GM12878 (cell line): ENCODE results near the gene FN1. TPM values are rescaled to one million over a fixed set of nuclear protein-coding genes. Genes with fewer than 3 reads are reported as not detected.

ENCODE experiments used
- ATAC-seq: fragments of 200-7000 bp; cut with Tn5 transposase; 3 replicates; pipeline ENCODE4 v1.9.1; 2020; ENCODE audit warnings: mild to moderate bottlenecking, moderate library complexity
- BruUV-seq: library from RNA; stranded (reverse); fragments of 400-500 nt; replicated peaks from 2 replicates; lab custom pipeline; 2021; lab: Mats Ljungman, UMichigan
- CTCF ChIA-PET: fragments of 300-600 bp; sonication (Branson Sonifier 250); formaldehyde crosslinking; extraction: SDS; loops from one replicate; lab custom pipeline; 2021; ENCODE audit warnings: inconsistent platforms; lab: Yijun Ruan, JAX
- POLR2A ChIA-PET: fragments of 350-600 bp; formaldehyde crosslinking; extraction: SDS; loops from one replicate; lab custom pipeline; 2021; ENCODE audit warnings: inconsistent platforms; lab: Charles Lee
- RAD21 ChIA-PET: fragments of 300-600 bp; sonication (Branson Sonifier 250); formaldehyde crosslinking; loops from one replicate; lab custom pipeline; 2023; ENCODE audit warnings: antibody characterized with exemption; ENCODE audit not compliant: unreplicated experiment; lab: Charles Lee
- SMC1A ChIA-PET: fragments of 300-600 bp; sonication (Branson Sonifier 250); formaldehyde crosslinking; loops from one replicate; lab custom pipeline; 2023; ENCODE audit not compliant: unreplicated experiment, uncharacterized antibody; lab: Charles Lee
- DNase-seq: peaks from one replicate; pipeline ENCODE4 v3.0.0-alpha.2; 2011; ENCODE audit warnings: low read depth, low spot score
- FAIRE-seq: peaks from 3 replicates; lab custom pipeline; 2011; peaks lifted over from hg19 to GRCh38; lab: Jason Lieb, UNC
- H2AFZ ChIP-seq: 2 replicates; pipeline ENCODE4 v1.6.0; 2011; ENCODE audit warnings: low read depth, low read length, control low read depth; ENCODE audit not compliant: control insufficient read depth
- H3K27ac ChIP-seq: 2 replicates; pipeline ENCODE4 v1.5.1; 2011; ENCODE audit warnings: control low read depth; ENCODE audit not compliant: control insufficient read depth, insufficient read depth
- H3K27me3 ChIP-seq, 2 experiments: replicated peaks in 1 of 2; 2 replicates each; pipeline versions ENCODE4 v1.6.0 to v1.6.1; 2011; ENCODE audit warnings: low read length in 1 of 2; ENCODE audit not compliant: control insufficient read depth in 2 of 2, insufficient read depth in 2 of 2
- H3K36me3 ChIP-seq, 2 experiments: 2 replicates each; pipeline ENCODE4 v1.5.1; 2011; ENCODE audit warnings: low read length in 1 of 2; ENCODE audit not compliant: control insufficient read depth in 2 of 2, insufficient read depth in 2 of 2
- H3K4me1 ChIP-seq: 2 replicates; pipeline ENCODE4 v1.6.1; 2011; ENCODE audit warnings: mild to moderate bottlenecking, low read length, moderate library complexity, mixed read lengths; ENCODE audit not compliant: control insufficient read depth, insufficient read depth
- H3K4me2 ChIP-seq: 2 replicates; pipeline ENCODE4 v1.6.0; 2011; ENCODE audit warnings: control low read depth; ENCODE audit not compliant: control insufficient read depth, insufficient read depth
- H3K4me3 ChIP-seq: fragments of 200-600 bp; sonication (generic); 2 replicates; pipeline ENCODE4 v1.5.1; 2016
- H3K79me2 ChIP-seq: 2 replicates; pipeline ENCODE4 v1.6.0; 2011; ENCODE audit warnings: low read length; ENCODE audit not compliant: control insufficient read depth, insufficient read depth
- H3K9ac ChIP-seq: 2 replicates; pipeline ENCODE4 v1.8.0; 2011; ENCODE audit warnings: low read length, control low read depth, mixed read lengths; ENCODE audit not compliant: control insufficient read depth, insufficient read depth
- H3K9me3 ChIP-seq: replicated peaks from 3 replicates; pipeline ENCODE4 v1.5.1; 2011; ENCODE audit warnings: mild to moderate bottlenecking, low read length; ENCODE audit not compliant: control insufficient read depth, insufficient read depth
- H4K20me1 ChIP-seq: 2 replicates; pipeline ENCODE4 v1.6.0; 2011; ENCODE audit not compliant: control insufficient read depth, insufficient read depth
- BRCA1 ChIP-seq: IDR thresholded peaks from 2 replicates; pipeline ENCODE4 v1.6.1; 2011; ENCODE audit warnings: low read depth, low read length, improper control_type of control experiment
- CHD1 ChIP-seq: IDR thresholded peaks from 2 replicates; pipeline ENCODE4 v1.6.1; 2012; ENCODE audit warnings: low read depth, low read length, improper control_type of control experiment
- CTCF ChIP-seq, 3 experiments: IDR thresholded peaks in 2 of 3; conservative IDR thresholded peaks in 1 of 3; 2 replicates each; pipeline ENCODE4 v1.5.1; 2011; ENCODE audit warnings: low read depth in 3 of 3, low read length in 3 of 3, mild to moderate bottlenecking in 3 of 3, control low read depth in 2 of 3, moderate library complexity in 2 of 3, inconsistent platforms in 1 of 3, mixed read lengths in 1 of 3; ENCODE audit not compliant: control insufficient read depth in 2 of 3, insufficient read depth in 1 of 3; ENCODE audit errors: extremely low read depth in 1 of 3
- ELK1 ChIP-seq: IDR thresholded peaks from 2 replicates; pipeline ENCODE4 v1.6.1; 2012; ENCODE audit warnings: low read depth, low read length, improper control_type of control experiment
- FOS ChIP-seq: IDR thresholded peaks from 3 replicates; pipeline ENCODE4 v1.6.1; 2011; ENCODE audit warnings: borderline replicate concordance; ENCODE audit not compliant: insufficient read length; ENCODE audit errors: extremely low read depth
- GABPA ChIP-seq: IDR thresholded peaks from 2 replicates; pipeline ENCODE4 v1.6.1; 2014; ENCODE audit warnings: antibody characterized with exemption, low read depth, mild to moderate bottlenecking, inconsistent platforms
- JUND ChIP-seq: IDR thresholded peaks from 2 replicates; pipeline ENCODE4 v1.6.1; 2012; ENCODE audit warnings: low read depth, mild to moderate bottlenecking, low read length, improper control_type of control experiment, moderate library complexity
- KDM1A ChIP-seq: fragments of 200-600 bp; sonication (generic); IDR thresholded peaks from 2 replicates; pipeline ENCODE4 v1.6.1; 2016; ENCODE audit warnings: borderline replicate concordance
- LARP7 ChIP-seq: fragments of 450-650 bp; IDR thresholded peaks from 2 replicates; pipeline ENCODE4 v1.6.1; 2017; ENCODE audit warnings: mild to moderate bottlenecking
- NFIC ChIP-seq: IDR thresholded peaks from 2 replicates; pipeline ENCODE4 v1.6.1; 2012; ENCODE audit warnings: low read depth, mild to moderate bottlenecking, inconsistent platforms, low read length, moderate library complexity
- NR2C2 ChIP-seq: IDR thresholded peaks from 2 replicates; pipeline ENCODE4 v1.6.1; 2011; ENCODE audit warnings: borderline replicate concordance, low read depth; ENCODE audit not compliant: control insufficient read depth, insufficient read length
- PAX8 ChIP-seq: fragments of 450-650 bp; IDR thresholded peaks from 2 replicates; pipeline ENCODE4 v1.6.1; 2017; ENCODE audit warnings: mild to moderate bottlenecking, moderate library complexity
- POLR2A ChIP-seq: IDR thresholded peaks from 2 replicates; pipeline ENCODE4 v1.6.1; 2011; ENCODE audit warnings: low read depth, mild to moderate bottlenecking, low read length
- POU2F2 ChIP-seq: IDR thresholded peaks from 3 replicates; pipeline ENCODE4 v1.6.1; 2011; ENCODE audit warnings: low read depth, mild to moderate bottlenecking, low read length, borderline replicate concordance
- PRDM15 ChIP-seq: fragments of 450-650 bp; formaldehyde crosslinking; IDR thresholded peaks from 2 replicates; pipeline ENCODE4 v1.4.0; 2020; ENCODE audit warnings: mild to moderate bottlenecking, moderate library complexity
- RAD51 ChIP-seq: fragments of 450-650 bp; IDR thresholded peaks from 2 replicates; pipeline ENCODE4 v1.6.1; 2016; ENCODE audit warnings: moderate library complexity, mild to moderate bottlenecking, inconsistent platforms
- RFX5 ChIP-seq: IDR thresholded peaks from 2 replicates; pipeline ENCODE4 v1.6.1; 2011; ENCODE audit warnings: low read depth, low read length, improper control_type of control experiment
- ZNF24 ChIP-seq: fragments of 450-650 bp; IDR thresholded peaks from 2 replicates; pipeline ENCODE4 v1.6.1; 2017; ENCODE audit warnings: antibody characterized with exemption, mild to moderate bottlenecking
- ZNF384 ChIP-seq: IDR thresholded peaks from 2 replicates; pipeline ENCODE4 v1.6.1; 2012; ENCODE audit warnings: low read depth, mild to moderate bottlenecking, low read length, improper control_type of control experiment, borderline replicate concordance
- WGBS: methylation state at CpG from one replicate; pipeline ENCODE4 v1.1.6; 2016; ENCODE audit warnings: low lambda C conversion rate; ENCODE audit not compliant: insufficient replicate concordance, insufficient coverage; ENCODE audit errors: missing lambda C conversion rate; 5-methylcytosine and 5-hydroxymethylcytosine counted together
- in situ Hi-C: fragments of 300-500 bp; cut with MboI; formaldehyde crosslinking; loops from 9 replicates; pipeline ENCODE4 v1.14.3; 2018; ENCODE audit warnings: mixed read lengths
- intact Hi-C: fragments of 100-400 bp; cut with micrococcal nuclease; formaldehyde crosslinking; loops from one replicate; pipeline ENCODE4 v1.14.2; 2022; ENCODE audit not compliant: unreplicated experiment
- polyA plus RNA-seq, 11 experiments: library from polyadenylated mRNA; depleted of rRNA in 4 of 11; unstranded in 6 of 11; stranded (reverse) in 5 of 11; fragments of >200 nt; fragmentation: Nextera tagmentation in 4 of 11; fragmentation: Illumina TruSeq in 1 of 11; extraction: Ambion mirVana in 4 of 11; extraction: Trizol in 1 of 11; gene quantifications; 1 replicate in 1 of 11; 2 replicates in 10 of 11; pipeline versions ENCODE4 v1.2.1 to v1.2.3, GENCODE V29; 2011 to 2016; ENCODE audit warnings: inconsistent platforms in 2 of 11, missing spikeins in 2 of 11, low read depth in 1 of 11
- total RNA-seq, 4 experiments: library from RNA; depleted of rRNA in 3 of 4; stranded (reverse); fragments of >200 nt in 3 of 4; fragmentation: Illumina TruSeq in 1 of 4; extraction: Trizol in 1 of 4; gene quantifications; 2 replicates each; pipeline versions ENCODE4 v1.2.1 to v1.2.3, GENCODE V29; 2013 to 2021

Gene FN1
- total and polyA plus RNA-seq, 10 of the 15 experiments (the other 5 are each of a cell fraction or from before 2014, with no cell fraction given) = 0.60 to 9.4 (median 1.5) TPM

GRCh38 chr2:215356948-215357461 lies 78.9 kb downstream of the FN1 start:
- H4K20me1 ChIP-seq = no peaks in the 10 kb centered on the region
- ATAC-seq = no peak
- no peak for TF ChIP-seq LARP7
- no peak for TF ChIP-seq ELK1
- TF ChIP-seq GABPA = no peak
- TF ChIP-seq KDM1A = no peak
- TF ChIP-seq NFIC = no peak
- no peak for TF ChIP-seq CTCF (IDR thresholded peaks at IDR 0.05 in 2 of 3, conservative IDR thresholded peaks at IDR 0.05 in 1 of 3; ENCODE audit: control insufficient read depth in 2 of 3, extremely low read depth in 1 of 3, insufficient read depth in 1 of 3, low read depth in 3 of 3, low read length in 3 of 3)
- no peak for TF ChIP-seq POU2F2
- TF ChIP-seq RFX5 = no peak
- TF ChIP-seq NR2C2 = no peak
- TF ChIP-seq JUND = no peak
- TF ChIP-seq CHD1 = no peak
- TF ChIP-seq ZNF24 = no peak
- TF ChIP-seq FOS = no peak
- no peak for TF ChIP-seq BRCA1
- no peak for TF ChIP-seq ZNF384
- no peak for TF ChIP-seq PRDM15 (CRISPR knock-in tag)
- TF ChIP-seq POLR2A = no peak
- no peak for TF ChIP-seq RAD51
- TF ChIP-seq PAX8 = no peak
- ChIA-PET SMC1A (no interaction called here), RAD21 (no interaction called here), CTCF (no interaction called here), POLR2A (no interaction called here)
- H3K27ac ChIP-seq = no peak overlapping the region
- H3K4me1 ChIP-seq = no peaks in the 10 kb centered on the region
- H3K4me2 ChIP-seq = no peak overlapping the region
- no peaks in the 10 kb centered on the region for H3K27me3 ChIP-seq
- intact Hi-C loops (loop anchor here (1.0 kb wide), 1 partner anchor 26 kb away; no protein-coding TSS in a partner anchor), in situ Hi-C loops (no loop called here)
- no TSS peak for BruUV-seq
- no peak overlapping the region for H2AFZ ChIP-seq
- H3K9me3 ChIP-seq = no peaks in the 10 kb centered on the region
- no peaks in the 10 kb centered on the region for H3K79me2 ChIP-seq
- DNase-seq = no peak
- no peak overlapping the region for H3K4me3 ChIP-seq
- peaks cover 0 to 4% of the 10 kb centered on the region in 2 experiments; a peak in 2 of 4 replicates for H3K36me3 ChIP-seq
- FAIRE-seq = no peak
- WGBS = 86% methylated on average over 9 of the region's 9 CpGs
- H3K9ac ChIP-seq = no peak overlapping the region
